Esophagus (tissue), 2 donors: ENCODE results near the gene ZNF484. TPM values are rescaled to one million over a fixed set of nuclear protein-coding genes. Genes with fewer than 3 reads are reported as not detected.
"Not testable (repeated sequence)": the region's sequence is repeated elsewhere in the genome, so short reads cannot be mapped to it uniquely, and the experiment has no call there.

ENCODE experiments used
- H3K27ac ChIP-seq, 2 donors: one replicate each; pipeline ENCODE4 v1.5.1; 2013; ENCODE audit warnings: low read depth in 2 of 2, mild to moderate bottlenecking in 2 of 2, inconsistent platforms in 1 of 2, low read length in 1 of 2, moderate library complexity in 1 of 2
- H3K27me3 ChIP-seq, 2 donors: one replicate each; pipeline ENCODE4 v1.6.1; 2013; ENCODE audit warnings: low read length in 2 of 2, control low read depth in 1 of 2, mild to moderate bottlenecking in 1 of 2; ENCODE audit not compliant: insufficient read depth in 2 of 2, control insufficient read depth in 1 of 2
- H3K36me3 ChIP-seq, 2 donors: one replicate each; pipeline ENCODE4 v1.6.1; 2013; ENCODE audit warnings: low read length in 1 of 2; ENCODE audit not compliant: control insufficient read depth in 2 of 2, insufficient read depth in 2 of 2
- H3K4me1 ChIP-seq, 2 donors: one replicate each; pipeline ENCODE4 v1.6.1; 2013; ENCODE audit warnings: low read length in 1 of 2; ENCODE audit not compliant: control insufficient read depth in 2 of 2, insufficient read depth in 2 of 2
- H3K4me3 ChIP-seq, 2 donors: one replicate each; pipeline ENCODE4 v1.5.1; 2013; ENCODE audit warnings: low read length in 2 of 2, mild to moderate bottlenecking in 2 of 2, low read depth in 1 of 2, moderate library complexity in 1 of 2
- H3K9me3 ChIP-seq, 2 donors: one replicate each; pipeline ENCODE4 v1.6.1; 2013; ENCODE audit warnings: mild to moderate bottlenecking in 2 of 2, low read depth in 1 of 2, low read length in 1 of 2, moderate library complexity in 1 of 2; ENCODE audit not compliant: control insufficient read depth in 2 of 2, insufficient read depth in 1 of 2
- WGBS, 2 donors: extraction: QIAGEN DNeasy Blood & Tissue Kit; methylation state at CpG; one replicate each; pipeline ENCODE4 v1.1.7; 2013; 5-methylcytosine and 5-hydroxymethylcytosine counted together
- polyA plus RNA-seq, 2 donors: library from polyadenylated mRNA; stranded (reverse); fragments of 200-250 nt; gene quantifications; one replicate each; pipeline ENCODE4 v1.2.3, GENCODE V29; 2013
- donor health status: healthy with polysubstance abuse.
- donor health status: Bipolar disorder and iron deficiency.

ZNF484 gene
- polyA plus RNA-seq, 2 donors: 0.55 to 0.65 TPM

GRCh38 chr9:92893916-92894610 is 16.2 kb upstream of the ZNF484 start:
- WGBS, 2 donors: 90 to 91% methylated on average over 6 of the region's 6 CpGs
- not testable (repeated sequence) for H3K4me1 ChIP-seq, H3K36me3 ChIP-seq, H3K27ac ChIP-seq, H3K9me3 ChIP-seq, H3K27me3 ChIP-seq, H3K4me3 ChIP-seq

GRCh38 chr9:92892276-92892675 is 14.4 kb upstream of the ZNF484 start:
- WGBS, 2 donors: 74 to 82% methylated on average over 4 of the region's 4 CpGs
- H3K4me1 ChIP-seq, H3K27me3 ChIP-seq, H3K36me3 ChIP-seq, H3K27ac ChIP-seq, H3K4me3 ChIP-seq, H3K9me3 ChIP-seq: not testable (repeated sequence)

GRCh38 chr9:92890761-92891160 is 12.9 kb upstream of the ZNF484 start:
- 80 to 81% methylated on average over 2 of the region's 2 CpGs for WGBS, 2 donors
- Histone ChIP-seq H3K9me3 (no peaks in the 10 kb centered on the region), H3K4me1 (no peaks in the 10 kb centered on the region), H3K4me3 (no peak overlapping the region), H3K27ac (no peak overlapping the region), H3K27me3 (no peaks in the 10 kb centered on the region), H3K36me3 (no peaks in the 10 kb centered on the region)

- Histone ChIP-seq H3K36me3 (no peaks in the 10 kb centered on the region), H3K4me1 (no peaks in the 10 kb centered on the region), H3K27me3 (no peaks in the 10 kb centered on the region), H3K4me3 (no peak overlapping the region), H3K27ac (no peak overlapping the region), H3K9me3 (no peaks in the 10 kb centered on the region)
- WGBS, 2 donors: 45 to 54% methylated on average over 5 of the region's 5 CpGs
Measured at GRCh38 chr9:92887880-92888338, 10.1 kb upstream of the ZNF484 start.

- not testable (repeated sequence) for H3K36me3 ChIP-seq, H3K27ac ChIP-seq, H3K4me1 ChIP-seq, H3K27me3 ChIP-seq, H3K9me3 ChIP-seq, H3K4me3 ChIP-seq
- WGBS, 2 donors: 71% methylated on average over 8 of the region's 8 CpGs
Measured at GRCh38 chr9:92886846-92887610, 9.2 kb upstream of the ZNF484 start.

GRCh38 chr9:92883666-92884405 is 6.0 kb upstream of the ZNF484 start:
- not testable (repeated sequence) for H3K4me3 ChIP-seq, H3K27me3 ChIP-seq, H3K27ac ChIP-seq, H3K4me1 ChIP-seq, H3K9me3 ChIP-seq, H3K36me3 ChIP-seq
- 84 to 85% methylated on average over 15 of the region's 15 CpGs for WGBS, 2 donors

GRCh38 chr9:92882276-92882675 is 4.4 kb upstream of the ZNF484 start:
- Histone ChIP-seq H3K36me3 (no peaks in the 10 kb centered on the region), H3K27me3 (no peaks in the 10 kb centered on the region), H3K27ac (no peak overlapping the region), H3K4me1 (no peaks in the 10 kb centered on the region), H3K9me3 (no peaks in the 10 kb centered on the region), H3K4me3 (no peak overlapping the region)
- 72% methylated on average over 5 of the region's 5 CpGs for WGBS, 2 donors

GRCh38 chr9:92875373-92875772 is 2.5 kb downstream of the ZNF484 start:
- 81 to 89% methylated on average over 1 of the region's 1 CpG for WGBS, 2 donors
- no peak overlapping the region for H3K27ac ChIP-seq
- H3K4me3 ChIP-seq: no peak overlapping the region
- H3K36me3 ChIP-seq: no peaks in the 10 kb centered on the region
- H3K4me1 ChIP-seq: peaks cover 0 to 3% of the 10 kb centered on the region in 2 donors
- no peaks in the 10 kb centered on the region for H3K9me3 ChIP-seq
- no peaks in the 10 kb centered on the region for H3K27me3 ChIP-seq

GRCh38 chr9:92870289-92870688 is 7.5 kb downstream of the ZNF484 start:
- H3K4me3 ChIP-seq: no peak overlapping the region
- WGBS, 2 donors: 100% methylated on average over 2 of the region's 2 CpGs
- peaks cover 0 to 2% of the 10 kb centered on the region in 2 donors for H3K36me3 ChIP-seq
- no peaks in the 10 kb centered on the region for H3K27me3 ChIP-seq
- H3K4me1 ChIP-seq: peaks cover 0 to under 1% of the 10 kb centered on the region in 2 donors
- H3K9me3 ChIP-seq: no peaks in the 10 kb centered on the region
- H3K27ac ChIP-seq: no peak overlapping the region
